HepG2 (cell line): ENCODE results near the gene CAMK2A. TPM values are rescaled to one million over a fixed set of nuclear protein-coding genes. Genes with fewer than 3 reads are reported as not detected.

Source experiments
- ATRX ChIP-seq: sonication (generic); formaldehyde crosslinking; IDR thresholded peaks from 2 replicates; pipeline ENCODE4 v1.4.0; 2020; ENCODE audit warnings: missing genetic modification reagents, borderline replicate concordance
- GABPB1 ChIP-seq: IDR thresholded peaks from 2 replicates; pipeline ENCODE4 v1.6.1; 2016; ENCODE audit warnings: mild to moderate bottlenecking, missing genetic modification reagents, moderate library complexity, missing compliant biosample characterization
- HES4 ChIP-seq: sonication (generic); formaldehyde crosslinking; IDR thresholded peaks from 2 replicates; pipeline ENCODE4 v1.9.0; 2021; ENCODE audit warnings: mild to moderate bottlenecking, missing genetic modification reagents, borderline replicate concordance
- HNRNPL ChIP-seq: fragments of 200-400 bp; formaldehyde crosslinking; IDR thresholded peaks from 2 replicates; pipeline ENCODE4 v1.6.1; 2017; ENCODE audit warnings: mild to moderate bottlenecking, low read depth, low read length
- MED13 ChIP-seq: sonication (generic); formaldehyde crosslinking; IDR thresholded peaks from 2 replicates; pipeline ENCODE4 v1.5.0; 2020; ENCODE audit warnings: missing genetic modification reagents
- MXD3 ChIP-seq: IDR thresholded peaks from 2 replicates; pipeline ENCODE4 v1.6.1; 2016; ENCODE audit warnings: mild to moderate bottlenecking, missing biosample characterization, missing genetic modification reagents
- PHF21A ChIP-seq: sonication (generic); formaldehyde crosslinking; IDR thresholded peaks from 2 replicates; pipeline ENCODE4 v1.5.0; 2020; ENCODE audit warnings: mild to moderate bottlenecking, missing genetic modification reagents
- SOX13 ChIP-seq, 3 experiments: fragments of 450-650 bp in 1 of 3; sonication (generic) in 1 of 3; formaldehyde crosslinking in 1 of 3; IDR thresholded peaks in 2 of 3; conservative IDR thresholded peaks in 1 of 3; 2 replicates each; pipeline versions ENCODE4 v1.5.0 to v1.6.1; 2016 to 2020; ENCODE audit warnings: antibody characterized with exemption in 1 of 3, mild to moderate bottlenecking in 1 of 3, missing compliant biosample characterization in 1 of 3, missing genetic modification reagents in 1 of 3, moderate library complexity in 1 of 3
- TAF15 ChIP-seq: fragments of 200-400 bp; formaldehyde crosslinking; IDR thresholded peaks from one replicate; pipeline ENCODE4 v1.6.1; 2018; ENCODE audit warnings: mild to moderate bottlenecking, low read depth, low read length; ENCODE audit not compliant: poor library complexity, severe bottlenecking
- THAP8 ChIP-seq: sonication (generic); formaldehyde crosslinking; IDR thresholded peaks from 2 replicates; pipeline ENCODE4 v1.5.1; 2020; ENCODE audit warnings: missing genetic modification reagents, mild to moderate bottlenecking, borderline replicate concordance
- TIGD3 ChIP-seq: sonication (generic); formaldehyde crosslinking; IDR thresholded peaks from 2 replicates; pipeline ENCODE4 v1.5.1; 2020; ENCODE audit warnings: mild to moderate bottlenecking, missing genetic modification reagents, borderline replicate concordance
- ZFP62 ChIP-seq: sonication (generic); formaldehyde crosslinking; IDR thresholded peaks from 2 replicates; pipeline ENCODE4 v1.4.0; 2020; ENCODE audit warnings: missing genetic modification reagents
- ZFX ChIP-seq: sonication (generic); formaldehyde crosslinking; IDR thresholded peaks from 2 replicates; pipeline ENCODE4 v1.4.0; 2020; ENCODE audit warnings: mild to moderate bottlenecking, low read depth, missing genetic modification reagents, moderate library complexity
- ZFY ChIP-seq: sonication (generic); formaldehyde crosslinking; IDR thresholded peaks from 2 replicates; pipeline ENCODE4 v1.4.0; 2020; ENCODE audit warnings: missing genetic modification reagents
- ZNF20 ChIP-seq: sonication (generic); formaldehyde crosslinking; IDR thresholded peaks from 2 replicates; pipeline ENCODE4 v1.4.0; 2020; ENCODE audit warnings: mild to moderate bottlenecking, moderate library complexity, missing genetic modification reagents
- ZNF3 ChIP-seq: IDR thresholded peaks from 2 replicates; pipeline ENCODE4 v1.7.0; 2017; ENCODE audit warnings: inconsistent platforms
- ZNF34 ChIP-seq: sonication (generic); formaldehyde crosslinking; IDR thresholded peaks from 2 replicates; pipeline ENCODE4 v1.4.0; 2020; ENCODE audit warnings: mild to moderate bottlenecking, missing genetic modification reagents, borderline replicate concordance
- ZNF619 ChIP-seq: sonication (generic); formaldehyde crosslinking; IDR thresholded peaks from 2 replicates; pipeline ENCODE4 v1.4.0; 2020; ENCODE audit warnings: mild to moderate bottlenecking, missing genetic modification reagents
- ZNF652 ChIP-seq: IDR thresholded peaks from 2 replicates; pipeline ENCODE4 v1.6.1; 2016; ENCODE audit warnings: low read depth, borderline replicate concordance
- polyA plus RNA-seq, 8 experiments: library from polyadenylated mRNA; depleted of rRNA in 3 of 8; stranded (reverse) in 7 of 8; unstranded in 1 of 8; fragments of >200 nt; fragmentation: Illumina TruSeq in 4 of 8; extraction: Trizol in 4 of 8; gene quantifications; 2 replicates each; pipeline versions ENCODE4 v1.2.1 to v1.2.3, GENCODE V29; 2011 to 2016; ENCODE audit warnings: low read depth in 4 of 8, missing spikeins in 1 of 8, mixed read lengths in 1 of 8; ENCODE audit not compliant: insufficient read depth in 1 of 8
- total RNA-seq, 5 experiments: library from RNA; depleted of rRNA; stranded (reverse); fragments of >200 nt; fragmentation: Illumina TruSeq; extraction: Trizol; gene quantifications; 2 replicates each; pipeline ENCODE4 v1.2.3, GENCODE V29; 2016; ENCODE audit warnings: low read depth in 1 of 5
- TF ChIP-seq, protein P1 (sequence below): sonication (generic); formaldehyde crosslinking; conservative IDR thresholded peaks from 2 replicates; pipeline ENCODE4 v1.4.0; 2020; ENCODE audit warnings: missing genetic modification reagents
- TF ChIP-seq, protein P2 (sequence below): sonication (generic); formaldehyde crosslinking; IDR thresholded peaks from 2 replicates; pipeline ENCODE4 v1.4.0; 2020; ENCODE audit warnings: mild to moderate bottlenecking, low read depth, missing genetic modification reagents

Gene CAMK2A
- total and polyA plus RNA-seq, 2 of the 13 experiments (the other 11 are each of a cell fraction or from before 2014, with no cell fraction given): 0.11 TPM; not detected in 1

GRCh38 chr5:150184990-150185912, 104.3 kb downstream of the CAMK2A start (continued):
- TF ChIP-seq SOX13 (IDR thresholded peaks at IDR 0.05) (no peak), SOX13 (CRISPR knock-in tag; conservative IDR thresholded peaks at IDR 0.05 in 1 of 2, IDR thresholded peaks at IDR 0.05 in 1 of 2) (no peak), ZNF619 (CRISPR knock-in tag) (no peak), MED13 (CRISPR knock-in tag) (no peak), HNRNPL (peak; percentile 90), PHF21A (0 out of 2 replicates have a peak, but pooled peaks have one; percentile 19), THAP8 (no peak), HES4 (CRISPR knock-in tag) (no peak), ZNF34 (CRISPR knock-in tag) (no peak), MXD3 (no peak), ZFY (peak; percentile 0; the same call in 1 of the 2 replicates), GABPB1 (no peak), ZNF20 (no peak), ZFX (CRISPR knock-in tag) (no peak), TIGD3 (CRISPR knock-in tag) (no peak), ATRX (CRISPR knock-in tag) (no peak), ZFP62 (CRISPR knock-in tag) (no peak), ZNF3 (CRISPR knock-in tag) (no peak), ZNF652 (no peak), TAF15 (no peak)
- TF ChIP-seq, protein P1, sequence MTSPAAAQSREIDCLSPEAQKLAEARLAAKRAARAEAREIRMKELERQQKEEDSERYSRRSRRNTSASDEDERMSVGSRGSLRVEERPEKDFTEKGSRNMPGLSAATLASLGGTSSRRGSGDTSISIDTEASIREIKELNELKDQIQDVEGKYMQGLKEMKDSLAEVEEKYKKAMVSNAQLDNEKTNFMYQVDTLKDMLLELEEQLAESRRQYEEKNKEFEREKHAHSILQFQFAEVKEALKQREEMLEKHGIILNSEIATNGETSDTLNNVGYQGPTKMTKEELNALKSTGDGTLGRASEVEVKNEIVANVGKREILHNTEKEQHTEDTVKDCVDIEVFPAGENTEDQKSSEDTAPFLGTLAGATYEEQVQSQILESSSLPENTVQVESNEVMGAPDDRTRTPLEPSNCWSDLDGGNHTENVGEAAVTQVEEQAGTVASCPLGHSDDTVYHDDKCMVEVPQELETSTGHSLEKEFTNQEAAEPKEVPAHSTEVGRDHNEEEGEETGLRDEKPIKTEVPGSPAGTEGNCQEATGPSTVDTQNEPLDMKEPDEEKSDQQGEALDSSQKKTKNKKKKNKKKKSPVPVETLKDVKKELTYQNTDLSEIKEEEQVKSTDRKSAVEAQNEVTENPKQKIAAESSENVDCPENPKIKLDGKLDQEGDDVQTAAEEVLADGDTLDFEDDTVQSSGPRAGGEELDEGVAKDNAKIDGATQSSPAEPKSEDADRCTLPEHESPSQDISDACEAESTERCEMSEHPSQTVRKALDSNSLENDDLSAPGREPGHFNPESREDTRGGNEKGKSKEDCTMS (CRISPR knock-in tag): no peak
- TF ChIP-seq, protein P2, sequence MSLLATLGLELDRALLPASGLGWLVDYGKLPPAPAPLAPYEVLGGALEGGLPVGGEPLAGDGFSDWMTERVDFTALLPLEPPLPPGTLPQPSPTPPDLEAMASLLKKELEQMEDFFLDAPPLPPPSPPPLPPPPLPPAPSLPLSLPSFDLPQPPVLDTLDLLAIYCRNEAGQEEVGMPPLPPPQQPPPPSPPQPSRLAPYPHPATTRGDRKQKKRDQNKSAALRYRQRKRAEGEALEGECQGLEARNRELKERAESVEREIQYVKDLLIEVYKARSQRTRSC (CRISPR knock-in tag): no peak
